HEK293 (cell line): ENCODE results near the gene FBXW11.

ENCODE experiments used
- CTCF ChIA-PET: fragments of 350-600 bp; formaldehyde crosslinking; extraction: SDS; loops from one replicate; lab custom pipeline; 2021; ENCODE audit warnings: antibody characterized with exemption; lab: Yijun Ruan, JAX
- POLR2A ChIA-PET: fragments of 300-600 bp; formaldehyde crosslinking; extraction: SDS; loops from one replicate; lab custom pipeline; 2020; ENCODE audit warnings: antibody characterized with exemption, inconsistent platforms; lab: Yijun Ruan, JAX
- H3K27ac ChIP-seq: fragments of 200-500 bp; sonication (Bioruptor generic); 2 replicates; pipeline ENCODE4 v1.5.1; 2014; ENCODE audit warnings: low read depth, low read length, control low read depth, inconsistent platforms; ENCODE audit errors: extremely low read depth
- H3K36me3 ChIP-seq, 2 experiments: fragments of 200-500 bp in 1 of 2; sonication (Bioruptor generic) in 1 of 2; 1 replicate in 1 of 2; 2 replicates in 1 of 2; pipeline ENCODE4 v1.5.1; 2014 to 2017; ENCODE audit warnings: inconsistent platforms in 2 of 2, low read length in 2 of 2; ENCODE audit not compliant: control insufficient read depth in 2 of 2, insufficient read depth in 1 of 2
- H3K4me1 ChIP-seq: fragments of 200-500 bp; sonication (Bioruptor generic); 2 replicates; pipeline ENCODE4 v1.5.1; 2014; ENCODE audit warnings: mild to moderate bottlenecking, low read length, inconsistent platforms; ENCODE audit not compliant: control insufficient read depth, insufficient read depth
- H3K4me3 ChIP-seq: 2 replicates; pipeline ENCODE4 v1.5.1; 2011; ENCODE audit warnings: low read depth, mild to moderate bottlenecking, control low read depth, low read length, moderate library complexity
- H3K9me3 ChIP-seq: fragments of 200-500 bp; sonication (Bioruptor generic); 2 replicates; pipeline ENCODE4 v1.5.1; 2014; ENCODE audit warnings: low read depth, low read length, inconsistent platforms; ENCODE audit not compliant: control insufficient read depth, insufficient read depth
- BCL11A ChIP-seq: fragments of 450-650 bp; formaldehyde crosslinking; IDR thresholded peaks from 2 replicates; pipeline ENCODE4 v1.5.1; 2016; ENCODE audit warnings: low read depth, missing biosample characterization, missing genetic modification characterization
- BCL11B ChIP-seq: fragments of 450-650 bp; formaldehyde crosslinking; IDR thresholded peaks from 2 replicates; pipeline ENCODE4 v1.5.1; 2016; ENCODE audit warnings: low read depth, missing biosample characterization, missing genetic modification characterization
- GFI1B ChIP-seq: fragments of 450-650 bp; formaldehyde crosslinking; IDR thresholded peaks from 2 replicates; pipeline ENCODE4 v1.5.1; 2016; ENCODE audit warnings: missing biosample characterization, missing genetic modification characterization
- GLIS2 ChIP-seq: fragments of 450-650 bp; formaldehyde crosslinking; IDR thresholded peaks from 2 replicates; pipeline ENCODE4 v1.5.1; 2016; ENCODE audit warnings: missing biosample characterization, missing genetic modification characterization
- MZF1 ChIP-seq: fragments of 450-650 bp; formaldehyde crosslinking; IDR thresholded peaks from 2 replicates; pipeline ENCODE4 v1.5.1; 2017; ENCODE audit warnings: missing biosample characterization, missing genetic modification characterization, borderline replicate concordance
- SCRT2 ChIP-seq: fragments of 450-650 bp; formaldehyde crosslinking; IDR thresholded peaks from 2 replicates; pipeline ENCODE4 v1.5.1; 2016; ENCODE audit warnings: missing biosample characterization, missing genetic modification characterization
- SETDB1 ChIP-seq: IDR thresholded peaks from one replicate; pipeline ENCODE4 v1.6.1; 2017; ENCODE audit warnings: mild to moderate bottlenecking, low read length, moderate library complexity, mixed read lengths; ENCODE audit not compliant: insufficient read length
- ZBTB17 ChIP-seq: fragments of 450-650 bp; formaldehyde crosslinking; IDR thresholded peaks from 2 replicates; pipeline ENCODE4 v1.5.1; 2016; ENCODE audit warnings: missing biosample characterization, missing genetic modification characterization
- ZBTB21 ChIP-seq: fragments of 450-650 bp; formaldehyde crosslinking; IDR thresholded peaks from 2 replicates; pipeline ENCODE4 v1.5.1; 2017; ENCODE audit warnings: missing biosample characterization, missing genetic modification characterization
- ZBTB48 ChIP-seq: fragments of 450-650 bp; formaldehyde crosslinking; IDR thresholded peaks from 2 replicates; pipeline ENCODE4 v1.5.1; 2016; ENCODE audit warnings: missing biosample characterization, missing genetic modification characterization
- ZFP3 ChIP-seq: fragments of 450-650 bp; formaldehyde crosslinking; IDR thresholded peaks from 2 replicates; pipeline ENCODE4 v1.5.1; 2016; ENCODE audit warnings: low read depth, missing biosample characterization, missing genetic modification characterization
- ZFP69B ChIP-seq: fragments of 450-650 bp; formaldehyde crosslinking; IDR thresholded peaks from 2 replicates; pipeline ENCODE4 v1.5.1; 2016; ENCODE audit warnings: missing biosample characterization, missing genetic modification characterization
- ZNF121 ChIP-seq: fragments of 450-650 bp; formaldehyde crosslinking; IDR thresholded peaks from 2 replicates; pipeline ENCODE4 v1.5.1; 2016; ENCODE audit warnings: missing biosample characterization, missing genetic modification characterization
- ZNF184 ChIP-seq: fragments of 450-650 bp; IDR thresholded peaks from 2 replicates; pipeline ENCODE4 v1.5.1; 2018; ENCODE audit warnings: missing biosample characterization, mild to moderate bottlenecking, missing genetic modification characterization
- ZNF223 ChIP-seq: fragments of 450-650 bp; formaldehyde crosslinking; IDR thresholded peaks from 2 replicates; pipeline ENCODE4 v1.5.1; 2016; ENCODE audit warnings: missing biosample characterization, missing genetic modification characterization
- ZNF239 ChIP-seq: fragments of 450-650 bp; formaldehyde crosslinking; IDR thresholded peaks from 2 replicates; pipeline ENCODE4 v1.5.1; 2016; ENCODE audit warnings: missing biosample characterization, missing genetic modification characterization
- ZNF335 ChIP-seq: fragments of 450-650 bp; formaldehyde crosslinking; conservative IDR thresholded peaks from 2 replicates; pipeline ENCODE4 v1.5.1; 2016; ENCODE audit warnings: missing biosample characterization, missing genetic modification characterization
- ZNF423 ChIP-seq: fragments of 450-650 bp; formaldehyde crosslinking; IDR thresholded peaks from 2 replicates; pipeline ENCODE4 v1.5.1; 2016; ENCODE audit warnings: missing biosample characterization, missing genetic modification characterization
- ZNF513 ChIP-seq: fragments of 450-650 bp; IDR thresholded peaks from 2 replicates; pipeline ENCODE4 v1.5.1; 2018; ENCODE audit warnings: missing biosample characterization, missing genetic modification characterization
- ZNF529 ChIP-seq: fragments of 450-650 bp; formaldehyde crosslinking; IDR thresholded peaks from 2 replicates; pipeline ENCODE4 v1.5.1; 2017; ENCODE audit warnings: missing genetic modification characterization, missing biosample characterization; ENCODE audit not compliant: insufficient replicate concordance
- ZNF555 ChIP-seq: fragments of 450-650 bp; formaldehyde crosslinking; conservative IDR thresholded peaks from 2 replicates; pipeline ENCODE4 v1.5.1; 2017; ENCODE audit warnings: missing biosample characterization, mild to moderate bottlenecking, missing genetic modification characterization, inconsistent platforms
- ZNF560 ChIP-seq: fragments of 450-650 bp; formaldehyde crosslinking; IDR thresholded peaks from 2 replicates; pipeline ENCODE4 v1.5.1; 2017; ENCODE audit warnings: missing biosample characterization, missing genetic modification characterization, borderline replicate concordance
- ZNF76 ChIP-seq: fragments of 450-650 bp; formaldehyde crosslinking; IDR thresholded peaks from 2 replicates; pipeline ENCODE4; 2016; ENCODE audit warnings: low read depth, missing biosample characterization, missing genetic modification characterization, borderline replicate concordance
- ZNF768 ChIP-seq: fragments of 450-650 bp; formaldehyde crosslinking; IDR thresholded peaks from 2 replicates; pipeline ENCODE4 v1.5.1; 2018; ENCODE audit warnings: missing biosample characterization, mild to moderate bottlenecking, missing genetic modification characterization
- ZNF843 ChIP-seq: fragments of 450-650 bp; formaldehyde crosslinking; IDR thresholded peaks from 2 replicates; pipeline ENCODE4 v1.5.1; 2016; ENCODE audit warnings: missing biosample characterization, missing genetic modification characterization
- ZSCAN30 ChIP-seq: fragments of 450-650 bp; IDR thresholded peaks from 2 replicates; pipeline ENCODE4 v1.5.1; 2018; ENCODE audit warnings: missing biosample characterization, mild to moderate bottlenecking, missing genetic modification characterization, moderate library complexity
- TF ChIP-seq, protein P1 (sequence below): fragments of 450-650 bp; formaldehyde crosslinking; IDR thresholded peaks from 2 replicates; pipeline ENCODE4 v1.5.1; 2016; ENCODE audit warnings: missing biosample characterization, missing genetic modification characterization
- TF ChIP-seq, protein P2 (sequence below): fragments of 450-650 bp; formaldehyde crosslinking; IDR thresholded peaks from 2 replicates; pipeline ENCODE4 v1.5.1; 2016; ENCODE audit warnings: missing biosample characterization, missing genetic modification characterization
- TF ChIP-seq, protein P3 (sequence below): fragments of 450-650 bp; formaldehyde crosslinking; IDR thresholded peaks from 2 replicates; pipeline ENCODE4 v1.5.1; 2016; ENCODE audit warnings: missing biosample characterization, missing genetic modification characterization
- TF ChIP-seq, protein P4 (sequence below): fragments of 450-650 bp; formaldehyde crosslinking; IDR thresholded peaks from 2 replicates; pipeline ENCODE4 v1.5.1; 2016; ENCODE audit warnings: missing biosample characterization, missing genetic modification characterization

FBXW11 gene

DNA sequence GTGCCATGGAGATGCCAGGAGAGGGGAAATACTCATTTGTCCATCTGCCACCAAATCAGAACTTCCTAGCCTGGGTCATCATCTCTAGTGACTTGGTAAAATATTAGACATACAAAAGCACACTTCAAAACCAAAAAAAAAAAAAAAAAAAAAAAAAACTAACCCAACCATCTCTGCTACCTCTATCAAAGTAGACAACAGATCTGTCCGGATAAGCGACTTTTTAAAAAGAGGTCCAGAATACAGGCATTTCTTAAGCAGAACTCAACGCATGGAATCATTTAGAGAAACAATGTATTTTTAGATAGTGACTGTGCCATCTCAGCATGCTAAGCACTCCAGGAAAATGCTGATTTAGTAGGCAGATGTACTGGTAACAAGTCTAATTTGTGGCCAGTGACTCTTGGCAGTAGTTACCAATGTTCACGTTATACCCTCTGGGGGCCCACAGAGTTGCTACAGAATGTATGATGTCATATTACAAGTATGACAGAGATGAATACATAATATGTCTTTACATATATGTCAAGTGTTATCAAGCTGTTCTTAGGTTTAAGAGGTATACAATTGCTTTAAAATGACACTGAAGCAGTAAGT, 113.0 kb downstream of the FBXW11 start (continued):
- no peak for TF ChIP-seq ZNF513 (tag by site-specific recombination)
- no peak for TF ChIP-seq ZNF560 (tag by site-specific recombination)
- TF ChIP-seq ZNF76 (tag by site-specific recombination) = no peak
- TF ChIP-seq ZFP3 (tag by site-specific recombination) = no peak
- TF ChIP-seq ZNF843 (tag by site-specific recombination) = no peak
- TF ChIP-seq BCL11B (tag by site-specific recombination) = no peak
- no peak for TF ChIP-seq ZSCAN30 (tag by site-specific recombination)
- no peak for TF ChIP-seq MZF1
- TF ChIP-seq, protein P1, sequence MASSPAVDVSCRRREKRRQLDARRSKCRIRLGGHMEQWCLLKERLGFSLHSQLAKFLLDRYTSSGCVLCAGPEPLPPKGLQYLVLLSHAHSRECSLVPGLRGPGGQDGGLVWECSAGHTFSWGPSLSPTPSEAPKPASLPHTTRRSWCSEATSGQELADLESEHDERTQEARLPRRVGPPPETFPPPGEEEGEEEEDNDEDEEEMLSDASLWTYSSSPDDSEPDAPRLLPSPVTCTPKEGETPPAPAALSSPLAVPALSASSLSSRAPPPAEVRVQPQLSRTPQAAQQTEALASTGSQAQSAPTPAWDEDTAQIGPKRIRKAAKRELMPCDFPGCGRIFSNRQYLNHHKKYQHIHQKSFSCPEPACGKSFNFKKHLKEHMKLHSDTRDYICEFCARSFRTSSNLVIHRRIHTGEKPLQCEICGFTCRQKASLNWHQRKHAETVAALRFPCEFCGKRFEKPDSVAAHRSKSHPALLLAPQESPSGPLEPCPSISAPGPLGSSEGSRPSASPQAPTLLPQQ (tag by site-specific recombination) = peak; percentile 93
- no peak for TF ChIP-seq ZNF239 (tag by site-specific recombination)
- TF ChIP-seq ZNF335 = peak; percentile 48; the same call in 1 of the 2 replicates
- peak; percentile 76 for TF ChIP-seq ZBTB21 (tag by site-specific recombination)
- no peak for TF ChIP-seq ZNF768 (tag by site-specific recombination)
- no peak for TF ChIP-seq SETDB1
- TF ChIP-seq ZFP69B (tag by site-specific recombination) = peak; percentile 70; the same call in 1 of the 2 replicates
- peak; percentile 23; the same call in 1 of the 2 replicates for TF ChIP-seq SCRT2 (tag by site-specific recombination)
- no peak for TF ChIP-seq ZNF121 (tag by site-specific recombination)
- TF ChIP-seq, protein P2, sequence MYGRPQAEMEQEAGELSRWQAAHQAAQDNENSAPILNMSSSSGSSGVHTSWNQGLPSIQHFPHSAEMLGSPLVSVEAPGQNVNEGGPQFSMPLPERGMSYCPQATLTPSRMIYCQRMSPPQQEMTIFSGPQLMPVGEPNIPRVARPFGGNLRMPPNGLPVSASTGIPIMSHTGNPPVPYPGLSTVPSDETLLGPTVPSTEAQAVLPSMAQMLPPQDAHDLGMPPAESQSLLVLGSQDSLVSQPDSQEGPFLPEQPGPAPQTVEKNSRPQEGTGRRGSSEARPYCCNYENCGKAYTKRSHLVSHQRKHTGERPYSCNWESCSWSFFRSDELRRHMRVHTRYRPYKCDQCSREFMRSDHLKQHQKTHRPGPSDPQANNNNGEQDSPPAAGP (tag by site-specific recombination) = no peak
- TF ChIP-seq, protein P3, sequence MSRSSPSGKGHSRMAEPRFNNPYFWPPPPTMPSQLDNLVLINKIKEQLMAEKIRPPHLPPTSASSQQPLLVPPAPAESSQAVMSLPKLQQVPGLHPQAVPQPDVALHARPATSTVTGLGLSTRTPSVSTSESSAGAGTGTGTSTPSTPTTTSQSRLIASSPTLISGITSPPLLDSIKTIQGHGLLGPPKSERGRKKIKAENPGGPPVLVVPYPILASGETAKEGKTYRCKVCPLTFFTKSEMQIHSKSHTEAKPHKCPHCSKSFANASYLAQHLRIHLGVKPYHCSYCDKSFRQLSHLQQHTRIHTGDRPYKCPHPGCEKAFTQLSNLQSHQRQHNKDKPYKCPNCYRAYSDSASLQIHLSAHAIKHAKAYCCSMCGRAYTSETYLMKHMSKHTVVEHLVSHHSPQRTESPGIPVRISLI = peak; percentile 94
- TF ChIP-seq ZBTB48 = no peak
- no peak for TF ChIP-seq ZNF223 (tag by site-specific recombination)
- no peak for TF ChIP-seq ZNF555 (tag by site-specific recombination)
- no peak for TF ChIP-seq BCL11A (tag by site-specific recombination)
- no peak for TF ChIP-seq ZNF423

DNA sequence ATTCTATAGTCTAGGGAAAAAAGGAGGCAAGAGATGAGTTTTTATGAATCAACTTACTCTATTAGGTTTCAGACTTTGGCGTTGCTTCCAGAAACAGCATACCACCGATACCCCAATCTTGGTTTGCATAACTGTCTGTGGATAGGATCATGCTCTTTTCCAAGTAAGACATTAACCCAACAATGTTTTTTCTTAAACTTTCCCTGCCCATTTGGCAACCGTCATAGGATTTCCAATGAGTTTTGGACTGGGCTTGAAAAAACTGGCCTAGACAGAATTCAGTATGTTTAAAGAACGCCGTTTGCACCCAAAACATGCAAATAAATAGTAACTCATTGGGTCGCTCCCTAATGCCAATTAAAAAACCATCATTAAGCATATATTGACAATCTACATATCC, 114.8 kb downstream of the FBXW11 start:
- Histone ChIP-seq H3K4me1 (no peaks in the 10 kb centered on the region), H3K27ac (no peak overlapping the region), H3K9me3 (no peaks in the 10 kb centered on the region), H3K36me3 (peaks cover 14 to 21% of the 10 kb centered on the region in 2 experiments; a peak in 2 of 3 replicates), H3K4me3 (no peak overlapping the region)
- ChIA-PET POLR2A (no interaction called here), CTCF (interaction anchor here (0.5 kb wide), 1 partner anchor 555 kb away, joined by 5 read pairs; no protein-coding TSS in a partner anchor)
- TF ChIP-seq, protein P4, sequence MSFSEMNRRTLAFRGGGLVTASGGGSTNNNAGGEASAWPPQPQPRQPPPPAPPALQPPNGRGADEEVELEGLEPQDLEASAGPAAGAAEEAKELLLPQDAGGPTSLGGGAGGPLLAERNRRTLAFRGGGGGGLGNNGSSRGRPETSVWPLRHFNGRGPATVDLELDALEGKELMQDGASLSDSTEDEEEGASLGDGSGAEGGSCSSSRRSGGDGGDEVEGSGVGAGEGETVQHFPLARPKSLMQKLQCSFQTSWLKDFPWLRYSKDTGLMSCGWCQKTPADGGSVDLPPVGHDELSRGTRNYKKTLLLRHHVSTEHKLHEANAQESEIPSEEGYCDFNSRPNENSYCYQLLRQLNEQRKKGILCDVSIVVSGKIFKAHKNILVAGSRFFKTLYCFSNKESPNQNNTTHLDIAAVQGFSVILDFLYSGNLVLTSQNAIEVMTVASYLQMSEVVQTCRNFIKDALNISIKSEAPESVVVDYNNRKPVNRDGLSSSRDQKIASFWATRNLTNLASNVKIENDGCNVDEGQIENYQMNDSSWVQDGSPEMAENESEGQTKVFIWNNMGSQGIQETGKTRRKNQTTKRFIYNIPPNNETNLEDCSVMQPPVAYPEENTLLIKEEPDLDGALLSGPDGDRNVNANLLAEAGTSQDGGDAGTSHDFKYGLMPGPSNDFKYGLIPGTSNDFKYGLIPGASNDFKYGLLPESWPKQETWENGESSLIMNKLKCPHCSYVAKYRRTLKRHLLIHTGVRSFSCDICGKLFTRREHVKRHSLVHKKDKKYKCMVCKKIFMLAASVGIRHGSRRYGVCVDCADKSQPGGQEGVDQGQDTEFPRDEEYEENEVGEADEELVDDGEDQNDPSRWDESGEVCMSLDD = no peak
- no peak for TF ChIP-seq GFI1B
- no peak for TF ChIP-seq ZNF184
- TF ChIP-seq ZNF529 = no peak
- no peak for TF ChIP-seq GLIS2
- TF ChIP-seq ZSCAN30 (tag by site-specific recombination) = no peak
- TF ChIP-seq ZBTB17 (tag by site-specific recombination) = no peak
